Activated T-cell treated with anti-CD3 and anti-CD28 coated beads, Interleukin-2, amount 50 U/mL, for 72 hours (primary cell): ENCODE measurements around the gene RYR3. TPM values are rescaled to one million over a fixed set of nuclear protein-coding genes. Genes with fewer than 3 reads are reported as not detected.
A peak's percentile ranks its signal among the peaks of the same experiment; 100 is the strongest.

Experiments used
- ATAC-seq, 2 donors: fragments of 150-1000 bp; cut with Tn5 transposase; replicated peaks in 1 of 2; 2 replicates each; pipeline ENCODE4 v1.10.0; 2021; ENCODE audit warnings: moderate library complexity in 2 of 2, mild to moderate bottlenecking in 1 of 2
- DNase-seq, 2 donors: peaks; one replicate each; pipeline ENCODE4 v3.0.0; 2021 to 2022; ENCODE audit warnings: mixed read lengths in 1 of 2
- H3K27ac Mint-ChIP-seq: one replicate; pipeline ENCODE4 v1.8.0; 2022; ENCODE audit warnings: mild to moderate bottlenecking, moderate library complexity, mixed read lengths
- H3K27me3 Mint-ChIP-seq: one replicate; pipeline ENCODE4 v1.8.0; 2022; ENCODE audit warnings: low read depth, mixed read lengths
- H3K36me3 Mint-ChIP-seq, 2 donors: one replicate each; pipeline ENCODE4 v1.8.0; 2022; ENCODE audit warnings: mixed read lengths in 2 of 2, mild to moderate bottlenecking in 1 of 2; ENCODE audit not compliant: insufficient read depth in 2 of 2
- H3K4me1 Mint-ChIP-seq: one replicate; pipeline ENCODE4 v1.8.0; 2022; ENCODE audit warnings: low read depth, mixed read lengths
- H3K4me3 Mint-ChIP-seq, 2 donors: one replicate each; pipeline ENCODE4 v1.8.0; 2022; ENCODE audit warnings: mild to moderate bottlenecking in 2 of 2, mixed read lengths in 2 of 2, moderate library complexity in 2 of 2
- H3K9me3 Mint-ChIP-seq, 2 donors: one replicate each; pipeline ENCODE4 v1.8.0; 2022; ENCODE audit warnings: mixed read lengths in 2 of 2
- total RNA-seq, 2 donors: library from RNA; stranded (reverse); gene quantifications; one replicate each; pipeline ENCODE4 v1.2.3, GENCODE V29; 2022

Gene RYR3
- total RNA-seq, 2 donors from 2014 or later, result not detected

- Mint-ChIP-seq H3K4me1 (no peaks in the 10 kb centered on the region), H3K27me3 (peaks cover 18% of the 10 kb centered on the region), H3K27ac (no peak overlapping the region), H3K36me3 (no peaks in the 10 kb centered on the region), H3K9me3 (no peaks in the 10 kb centered on the region), H3K4me3 (no peak overlapping the region)
- ATAC-seq (no peak), DNase-seq (no peak)
These were observed 12.1 kb upstream of the RYR3 start for GRCh38 chr15:33298631-33299030.

- Mint-ChIP-seq H3K9me3 (no peaks in the 10 kb centered on the region), H3K36me3 (no peaks in the 10 kb centered on the region), H3K27me3 (peaks cover 35% of the 10 kb centered on the region), H3K27ac (no peak overlapping the region), H3K4me3 (no peak overlapping the region), H3K4me1 (no peaks in the 10 kb centered on the region)
- DNase-seq (no peak), ATAC-seq (no peak)
These were observed 5.8 kb upstream of the RYR3 start for GRCh38 chr15:33304924-33305323.

- DNase-seq (no peak), ATAC-seq (no peak)
- no peaks in the 10 kb centered on the region for H3K4me1 Mint-ChIP-seq
- H3K4me3 Mint-ChIP-seq, result no peak overlapping the region
- no peaks in the 10 kb centered on the region for H3K36me3 Mint-ChIP-seq
- H3K27ac Mint-ChIP-seq, result no peak overlapping the region
- peaks cover 44% of the 10 kb centered on the region for H3K27me3 Mint-ChIP-seq
- no peaks in the 10 kb centered on the region for H3K9me3 Mint-ChIP-seq
These were observed 1.0 kb upstream of the RYR3 start for GRCh38 chr15:33309602-33310276.

- DNase-seq, result no peak
These were observed 675 bp downstream of the RYR3 start for GRCh38 chr15:33311312-33311971.

GRCh38 chr15:33313491-33313890, 2.7 kb downstream of the RYR3 start:
- H3K9me3 Mint-ChIP-seq, result no peaks in the 10 kb centered on the region
- H3K27ac Mint-ChIP-seq, result no peak overlapping the region
- ATAC-seq (no peak), DNase-seq (no peak)
- no peaks in the 10 kb centered on the region for H3K4me1 Mint-ChIP-seq
- H3K4me3 Mint-ChIP-seq, result no peak overlapping the region
- no peaks in the 10 kb centered on the region for H3K36me3 Mint-ChIP-seq
- peaks cover 50% of the 10 kb centered on the region for H3K27me3 Mint-ChIP-seq

More at GRCh38 chr15:33311312-33311971, 675 bp downstream of the RYR3 start:
- Mint-ChIP-seq H3K36me3 (no peaks in the 10 kb centered on the region), H3K4me1 (no peaks in the 10 kb centered on the region), H3K9me3 (no peaks in the 10 kb centered on the region), H3K4me3 (peak overlapping the region in 1 of 2 donors; percentile 32), H3K27me3 (peaks cover 44% of the 10 kb centered on the region), H3K27ac (no peak overlapping the region)
- no peak for ATAC-seq

GRCh38 chr15:33314069-33314468, 3.3 kb downstream of the RYR3 start:
- DNase-seq (no peak), ATAC-seq (no peak)
- Mint-ChIP-seq H3K4me3 (no peak overlapping the region), H3K27ac (no peak overlapping the region), H3K9me3 (no peaks in the 10 kb centered on the region), H3K27me3 (peaks cover 46% of the 10 kb centered on the region), H3K4me1 (no peaks in the 10 kb centered on the region), H3K36me3 (no peaks in the 10 kb centered on the region)

GRCh38 chr15:33315044-33315443, 4.3 kb downstream of the RYR3 start:
- no peak for ATAC-seq
- DNase-seq, result no peak
- no peaks in the 10 kb centered on the region for H3K36me3 Mint-ChIP-seq

GRCh38 chr15:33317896-33318295, 7.1 kb downstream of the RYR3 start:
- H3K4me1 Mint-ChIP-seq, result no peaks in the 10 kb centered on the region
- H3K9me3 Mint-ChIP-seq, result no peaks in the 10 kb centered on the region

More at GRCh38 chr15:33315044-33315443, 4.3 kb downstream of the RYR3 start:
- H3K4me1 Mint-ChIP-seq, result no peaks in the 10 kb centered on the region
- no peak overlapping the region for H3K27ac Mint-ChIP-seq
- H3K4me3 Mint-ChIP-seq, result no peak overlapping the region
- no peaks in the 10 kb centered on the region for H3K9me3 Mint-ChIP-seq
- peaks cover 37% of the 10 kb centered on the region for H3K27me3 Mint-ChIP-seq

GRCh38 chr15:33320017-33320416, 9.2 kb downstream of the RYR3 start:
- no peaks in the 10 kb centered on the region for H3K36me3 Mint-ChIP-seq
- H3K27me3 Mint-ChIP-seq, result peaks cover 10% of the 10 kb centered on the region
- ATAC-seq (no peak), DNase-seq (no peak)
- H3K4me1 Mint-ChIP-seq, result peaks cover 5% of the 10 kb centered on the region
- no peak overlapping the region for H3K27ac Mint-ChIP-seq
- H3K4me3 Mint-ChIP-seq, result no peak overlapping the region
- H3K9me3 Mint-ChIP-seq, result no peaks in the 10 kb centered on the region

More at GRCh38 chr15:33317896-33318295, 7.1 kb downstream of the RYR3 start:
- Mint-ChIP-seq H3K27me3 (peaks cover 17% of the 10 kb centered on the region), H3K4me3 (no peak overlapping the region), H3K27ac (no peak overlapping the region), H3K36me3 (no peaks in the 10 kb centered on the region)
- ATAC-seq, result no peak
- no peak for DNase-seq

GRCh38 chr15:33322091-33322490, 11.3 kb downstream of the RYR3 start:
- DNase-seq (no peak), ATAC-seq (no peak)
- H3K4me1 Mint-ChIP-seq, result peaks cover 5% of the 10 kb centered on the region
- peaks cover 24% of the 10 kb centered on the region for H3K27me3 Mint-ChIP-seq
- no peaks in the 10 kb centered on the region for H3K36me3 Mint-ChIP-seq
- H3K27ac Mint-ChIP-seq, result no peak overlapping the region
- H3K9me3 Mint-ChIP-seq, result peaks cover 0 to 2% of the 10 kb centered on the region in 2 donors
- H3K4me3 Mint-ChIP-seq, result no peak overlapping the region

- no peaks in the 10 kb centered on the region for H3K36me3 Mint-ChIP-seq
- peaks cover 0 to 2% of the 10 kb centered on the region in 2 donors for H3K9me3 Mint-ChIP-seq
- H3K27ac Mint-ChIP-seq, result no peak overlapping the region
- H3K4me1 Mint-ChIP-seq, result peaks cover 5% of the 10 kb centered on the region
- no peak for ATAC-seq
- no peak overlapping the region for H3K4me3 Mint-ChIP-seq
- peaks cover 45% of the 10 kb centered on the region for H3K27me3 Mint-ChIP-seq
- DNase-seq, result no peak
These were observed 13.8 kb downstream of the RYR3 start for GRCh38 chr15:33324609-33325008.

- Mint-ChIP-seq H3K4me1 (peaks cover 5% of the 10 kb centered on the region), H3K27ac (no peak overlapping the region), H3K4me3 (no peak overlapping the region), H3K27me3 (peaks cover 56% of the 10 kb centered on the region), H3K36me3 (no peaks in the 10 kb centered on the region), H3K9me3 (peaks cover 0 to 2% of the 10 kb centered on the region in 2 donors)
- ATAC-seq (no peak), DNase-seq (no peak)
These were observed 16.1 kb downstream of the RYR3 start for GRCh38 chr15:33326908-33327307.

- no peak overlapping the region for H3K27ac Mint-ChIP-seq
- peaks cover 0 to 2% of the 10 kb centered on the region in 2 donors for H3K9me3 Mint-ChIP-seq
- H3K36me3 Mint-ChIP-seq, result no peaks in the 10 kb centered on the region
- no peak for DNase-seq
- peaks cover 5% of the 10 kb centered on the region for H3K4me1 Mint-ChIP-seq
- no peak for ATAC-seq
- peaks cover 62% of the 10 kb centered on the region for H3K27me3 Mint-ChIP-seq
- no peak overlapping the region for H3K4me3 Mint-ChIP-seq
These were observed 17.3 kb downstream of the RYR3 start for GRCh38 chr15:33328106-33328505.
